SU-DHL-6 (cell line): ENCODE data around the gene FOXK1.

Experiments
- H2AFZ ChIP-seq: fragments of 200-600 bp; sonication (generic); 2 replicates; pipeline ENCODE4 v1.6.1; 2014; ENCODE audit warnings: low read depth, mild to moderate bottlenecking, moderate library complexity, mixed read lengths, antibody characterized with exemption, low read length; ENCODE audit not compliant: severe bottlenecking
- H3F3A ChIP-seq: fragments of 200-600 bp; shearing (Covaris generic); 2 replicates; pipeline ENCODE4 v1.6.0; 2016; ENCODE audit warnings: antibody characterized with exemption, mild to moderate bottlenecking; ENCODE audit not compliant: insufficient read depth
- H3K27ac ChIP-seq: fragments of 200-600 bp; sonication (generic); 2 replicates; pipeline ENCODE4 v1.5.1; 2016; ENCODE audit warnings: low read depth, mild to moderate bottlenecking, low read length, moderate library complexity, mixed read lengths
- H3K27me3 ChIP-seq: fragments of 200-600 bp; sonication (generic), shearing (Covaris generic); 2 replicates; pipeline ENCODE4 v1.6.0; 2014; ENCODE audit warnings: mild to moderate bottlenecking, low read length
- H3K36me3 ChIP-seq: fragments of 200-600 bp; sonication (generic); 2 replicates; pipeline ENCODE4 v1.6.1; 2014; ENCODE audit warnings: mild to moderate bottlenecking, low read length, mixed read lengths
- H3K4me2 ChIP-seq: fragments of 300-600, 200-600 bp; shearing (Covaris generic), sonication (generic); 2 replicates; pipeline ENCODE4 v1.6.0; 2014; ENCODE audit warnings: low read length, low read depth, mild to moderate bottlenecking; ENCODE audit not compliant: poor library complexity, severe bottlenecking
- H3K4me3 ChIP-seq: fragments of 200-600 bp; sonication (generic); 2 replicates; pipeline ENCODE4 v1.5.1; 2014; ENCODE audit warnings: antibody characterized with exemption, low read length, mild to moderate bottlenecking, mixed read lengths; ENCODE audit not compliant: insufficient read depth, poor library complexity, severe bottlenecking
- H3K79me2 ChIP-seq: fragments of 200-600 bp; sonication (generic); 2 replicates; pipeline ENCODE4 v1.6.1; 2014; ENCODE audit warnings: mild to moderate bottlenecking, low read length, moderate library complexity; ENCODE audit not compliant: insufficient read depth
- H3K9ac ChIP-seq: fragments of 200-600 bp; sonication (generic); 2 replicates; pipeline ENCODE4 v1.7.0; 2014; ENCODE audit warnings: mild to moderate bottlenecking, low read length
- H3K9me2 ChIP-seq: fragments of 200-600 bp; sonication (generic); replicated peaks from 2 replicates; pipeline ENCODE4 v1.6.1; 2014; ENCODE audit warnings: low read length; ENCODE audit not compliant: insufficient read depth
- H3K9me3 ChIP-seq: fragments of 200-600 bp; sonication (generic); 2 replicates; pipeline ENCODE4 v1.6.1; 2014; ENCODE audit warnings: low read length, mixed read lengths; ENCODE audit not compliant: insufficient read depth
- H4K20me1 ChIP-seq: fragments of 200-600 bp; sonication (generic); 2 replicates; pipeline ENCODE4 v1.6.1; 2014; ENCODE audit warnings: low read depth, mild to moderate bottlenecking, antibody characterized with exemption, low read length, moderate library complexity, mixed read lengths
- CTCF ChIP-seq: fragments of 200-600 bp; sonication (generic); IDR thresholded peaks from one replicate; pipeline ENCODE4 v1.5.1; 2017; ENCODE audit warnings: antibody characterized with exemption, mild to moderate bottlenecking, low read length, moderate library complexity; ENCODE audit not compliant: insufficient read depth, poor library complexity, severe bottlenecking
- EZH2phosphoT487 ChIP-seq: fragments of 200-600 bp; sonication (generic), shearing (Covaris generic); conservative IDR thresholded peaks from 2 replicates; pipeline ENCODE4 v1.6.1; 2018; ENCODE audit warnings: mild to moderate bottlenecking, antibody characterized with exemption, low read length, moderate library complexity, mixed read lengths

Gene FOXK1

GRCh38 chr7:4638781-4639575 is 43.1 kb upstream of the FOXK1 start:
- Histone ChIP-seq H4K20me1 (no peaks in the 10 kb centered on the region), H3K27ac (no peak overlapping the region), H3K4me2 (no peak overlapping the region), H3K4me3 (no peak overlapping the region), H3K27me3 (no peaks in the 10 kb centered on the region), H3K9ac (no peak overlapping the region), H2AFZ (no peak overlapping the region), H3K9me2 (no peaks in the 10 kb centered on the region), H3K36me3 (no peaks in the 10 kb centered on the region), H3F3A (no peaks in the 10 kb centered on the region), H3K79me2 (no peaks in the 10 kb centered on the region), H3K9me3 (no peaks in the 10 kb centered on the region)
- TF ChIP-seq CTCF (no peak), EZH2phosphoT487 (no peak)

GRCh38 chr7:4641091-4641666 is 40.9 kb upstream of the FOXK1 start:
- peak overlapping the region; percentile 100 for H2AFZ ChIP-seq
- H3K4me2 ChIP-seq = peak overlapping the region; percentile 67
- H3K27ac ChIP-seq = peak overlapping the region; percentile 49
- no peak for TF ChIP-seq EZH2phosphoT487
- TF ChIP-seq CTCF = no peak
- H3K79me2 ChIP-seq = no peaks in the 10 kb centered on the region
- peak overlapping the region; percentile 82 for H3K4me3 ChIP-seq
- no peaks in the 10 kb centered on the region for H4K20me1 ChIP-seq
- H3K9me2 ChIP-seq = no peaks in the 10 kb centered on the region
- no peaks in the 10 kb centered on the region for H3F3A ChIP-seq
- no peaks in the 10 kb centered on the region for H3K9me3 ChIP-seq
- H3K36me3 ChIP-seq = no peaks in the 10 kb centered on the region
- peak overlapping the region; percentile 65 for H3K9ac ChIP-seq
- no peaks in the 10 kb centered on the region for H3K27me3 ChIP-seq

- no peaks in the 10 kb centered on the region for H4K20me1 ChIP-seq
- TF ChIP-seq EZH2phosphoT487 (no peak), CTCF (peak; percentile 21)
- no peaks in the 10 kb centered on the region for H3K9me3 ChIP-seq
- no peaks in the 10 kb centered on the region for H3F3A ChIP-seq
- H3K9ac ChIP-seq = peak overlapping the region; percentile 65
- H3K27me3 ChIP-seq = no peaks in the 10 kb centered on the region
- no peaks in the 10 kb centered on the region for H3K36me3 ChIP-seq
- H3K79me2 ChIP-seq = no peaks in the 10 kb centered on the region
- peak overlapping the region; percentile 100 for H2AFZ ChIP-seq
- no peaks in the 10 kb centered on the region for H3K9me2 ChIP-seq
- peak overlapping the region; percentile 67 for H3K4me2 ChIP-seq
- H3K4me3 ChIP-seq = peak overlapping the region; percentile 82
- peak overlapping the region; percentile 53 for H3K27ac ChIP-seq
Measured at GRCh38 chr7:4641667-4642467, 40.2 kb upstream of the FOXK1 start.
